Mesodermal cell (in vitro differentiated cells): ENCODE results near the gene ITPR1.

Experiments
- H3K27ac ChIP-seq: 2 replicates; pipeline ENCODE4 v1.7.0; 2013; ENCODE audit warnings: mild to moderate bottlenecking, low read depth, low read length, moderate library complexity; ENCODE audit not compliant: severe bottlenecking
- H3K36me3 ChIP-seq: 2 replicates; pipeline ENCODE4 v1.7.1; 2013; ENCODE audit warnings: mild to moderate bottlenecking, low read length, moderate library complexity; ENCODE audit not compliant: control insufficient read depth, insufficient read depth
- H3K4me1 ChIP-seq: one replicate; pipeline ENCODE4 v1.7.1; 2013; ENCODE audit warnings: mild to moderate bottlenecking, low read length; ENCODE audit not compliant: insufficient read depth, control insufficient read depth, poor library complexity, severe bottlenecking
- H3K4me3 ChIP-seq: 2 replicates; pipeline ENCODE4 v1.7.0; 2013; ENCODE audit warnings: low read length, control low read depth, mild to moderate bottlenecking; ENCODE audit not compliant: insufficient read depth, poor library complexity, severe bottlenecking; ENCODE audit errors: extremely low read depth
- H3K9me3 ChIP-seq: 2 replicates; pipeline ENCODE4 v1.7.1; 2013; ENCODE audit warnings: mild to moderate bottlenecking, low read length, moderate library complexity; ENCODE audit not compliant: control insufficient read depth
- WGBS, 2 experiments: methylation state at CpG; one replicate each; pipeline ENCODE4 v1.1.5; 2013; ENCODE audit warnings: missing lambda C conversion rate in 2 of 2; ENCODE audit not compliant: insufficient coverage in 2 of 2; 5-methylcytosine and 5-hydroxymethylcytosine counted together

ITPR1 gene

DNA sequence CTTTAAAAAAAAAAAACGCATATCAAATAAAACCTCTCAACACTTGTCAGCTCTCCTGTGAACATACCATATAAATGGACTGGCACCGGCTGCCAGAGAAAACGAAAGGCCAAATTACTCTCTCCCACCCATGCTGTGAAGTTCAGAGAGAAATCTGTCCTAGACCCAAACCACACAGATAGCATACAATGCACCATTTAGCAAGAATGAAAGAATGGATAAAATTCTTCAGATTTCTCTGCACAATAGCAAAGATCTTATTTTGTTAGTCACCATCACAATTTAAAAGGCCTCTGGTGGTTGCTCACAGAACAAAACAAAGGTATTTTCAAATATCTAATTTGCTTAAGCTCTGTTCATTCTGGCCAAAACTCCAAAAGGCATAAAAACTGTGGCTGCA, 392.2 kb downstream of the ITPR1 start:
- H3K9me3 ChIP-seq, result no peaks in the 10 kb centered on the region
- no peaks in the 10 kb centered on the region for H3K36me3 ChIP-seq
- no peak overlapping the region for H3K27ac ChIP-seq
- H3K4me3 ChIP-seq, result no peak overlapping the region
- 73% methylated on average over 2 of the region's 3 CpGs; no CpG with 5 or more reads in 1 of the 2 experiments for WGBS, 2 experiments
- no peaks in the 10 kb centered on the region for H3K4me1 ChIP-seq

DNA sequence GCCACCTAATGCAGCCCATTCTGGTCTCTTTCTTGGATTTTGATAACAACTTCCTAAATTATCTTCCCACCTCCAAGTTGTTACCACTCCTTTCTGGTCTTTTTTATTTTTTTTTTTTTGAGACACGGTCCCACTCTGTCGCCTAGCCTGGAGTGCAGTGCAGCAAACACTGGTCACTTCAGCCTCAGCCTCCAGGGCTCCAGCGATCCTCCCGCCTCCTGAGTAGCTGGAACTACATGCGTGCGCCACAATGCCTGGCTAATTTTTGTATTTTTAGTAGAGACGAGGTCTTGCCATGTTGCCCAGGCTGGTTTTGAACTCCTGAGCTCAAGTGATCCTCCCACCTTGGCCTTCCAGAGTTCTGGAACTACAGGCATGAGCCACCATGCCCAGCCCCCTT, 393.3 kb downstream of the ITPR1 start:
- no peaks in the 10 kb centered on the region for H3K4me1 ChIP-seq
- H3K4me3 ChIP-seq, result no peak overlapping the region
- 94 to 99% methylated on average over 7 of the region's 7 CpGs for WGBS, 2 experiments
- H3K27ac ChIP-seq, result no peak overlapping the region
- H3K36me3 ChIP-seq, result no peaks in the 10 kb centered on the region
- no peaks in the 10 kb centered on the region for H3K9me3 ChIP-seq

DNA sequence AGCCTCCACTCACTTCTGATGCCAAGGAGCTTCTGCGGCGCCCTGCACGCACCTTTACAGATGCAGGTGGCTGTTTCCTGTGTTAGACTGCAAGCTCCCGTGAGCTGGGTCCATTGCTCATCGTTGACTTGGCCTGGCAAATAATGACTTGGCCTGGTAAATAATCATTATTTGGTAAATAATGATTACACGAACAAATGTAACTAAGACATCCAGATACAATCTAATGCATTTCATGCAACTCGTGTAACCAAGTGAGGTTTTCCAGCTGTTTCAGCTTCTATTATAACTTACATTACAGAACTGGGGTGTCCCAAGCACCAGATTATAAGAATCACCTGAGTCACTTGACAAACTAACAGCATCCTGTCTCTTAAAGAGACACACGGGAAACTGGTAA, 394.0 kb downstream of the ITPR1 start:
- no peaks in the 10 kb centered on the region for H3K4me1 ChIP-seq
- no peak overlapping the region for H3K4me3 ChIP-seq
- H3K27ac ChIP-seq, result no peak overlapping the region
- H3K9me3 ChIP-seq, result no peaks in the 10 kb centered on the region
- H3K36me3 ChIP-seq, result no peaks in the 10 kb centered on the region
- 94 to 100% methylated on average over 4 to 8 of the region's 8 CpGs for WGBS, 2 experiments

DNA sequence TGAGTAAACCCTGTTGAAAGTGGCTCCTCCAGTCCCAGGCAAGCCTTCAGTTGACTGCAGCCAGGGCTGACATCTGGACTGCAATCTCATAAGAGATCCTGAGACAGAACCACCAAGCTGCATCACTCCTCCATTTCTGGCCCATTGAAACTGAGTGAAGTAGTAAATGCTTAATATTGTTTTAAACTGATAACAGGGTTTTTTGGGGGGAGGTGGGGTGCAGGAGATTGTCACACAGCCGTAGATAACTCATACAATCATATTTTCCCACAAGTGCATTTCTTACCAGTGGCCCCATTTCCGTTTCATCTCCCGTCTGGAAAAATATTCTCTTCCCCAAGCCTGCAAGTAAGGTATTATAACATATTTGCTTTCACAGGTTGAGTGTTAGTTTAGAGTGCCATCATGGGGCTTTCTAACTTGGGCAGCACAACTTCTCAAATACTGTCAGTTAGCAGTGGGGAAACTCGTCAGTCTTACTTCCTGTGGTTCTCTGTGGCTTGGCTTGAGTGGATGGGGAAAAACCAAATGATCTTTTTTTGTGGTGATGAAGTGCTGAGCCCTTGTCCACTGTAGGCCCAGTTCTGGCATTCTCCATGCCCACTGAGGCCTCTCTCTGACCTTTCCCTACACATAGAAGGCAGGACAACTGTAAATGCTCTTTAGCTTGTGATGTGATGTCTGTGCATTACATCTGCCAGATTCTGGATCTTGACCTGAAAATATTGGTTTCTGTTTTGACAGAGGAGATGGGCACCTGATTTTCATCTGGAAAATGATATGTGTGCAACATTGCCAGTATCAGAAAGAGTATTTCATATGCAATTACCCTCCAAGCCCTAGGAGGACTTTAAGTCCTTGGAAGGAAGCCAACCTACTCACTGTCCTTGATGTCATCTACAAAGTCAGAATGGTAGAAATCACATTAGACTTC, 396.0 kb downstream of the ITPR1 start:
- no peak overlapping the region for H3K27ac ChIP-seq
- no peaks in the 10 kb centered on the region for H3K9me3 ChIP-seq
- H3K36me3 ChIP-seq, result no peaks in the 10 kb centered on the region
- H3K4me3 ChIP-seq, result no peak overlapping the region
- no peaks in the 10 kb centered on the region for H3K4me1 ChIP-seq
- 67% methylated on average over 1 of the region's 4 CpGs; no CpG with 5 or more reads in 1 of the 2 experiments for WGBS, 2 experiments

DNA sequence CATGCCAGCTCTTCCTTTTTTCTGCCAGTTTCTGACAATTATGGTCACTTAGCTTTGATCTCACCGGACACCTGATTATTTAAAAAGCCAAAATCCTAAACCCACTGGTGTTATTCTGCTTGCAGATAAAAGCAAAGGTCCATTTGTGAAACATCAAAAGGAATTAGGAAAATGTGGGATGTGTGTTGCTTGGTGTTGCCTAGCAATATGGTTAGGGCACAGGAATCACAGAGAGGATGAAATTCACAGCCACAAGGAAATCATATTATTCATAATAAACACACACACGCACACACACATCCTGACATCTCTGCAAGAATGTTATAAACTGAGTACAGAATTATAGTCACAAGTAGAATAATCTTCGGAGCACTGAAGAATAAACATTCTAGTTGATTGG, 396.7 kb downstream of the ITPR1 start:
- Histone ChIP-seq H3K9me3 (no peaks in the 10 kb centered on the region), H3K36me3 (no peaks in the 10 kb centered on the region), H3K27ac (no peak overlapping the region), H3K4me3 (no peak overlapping the region), H3K4me1 (no peaks in the 10 kb centered on the region)
- WGBS, 2 experiments, result 100% methylated on average over 1 of the region's 3 CpGs; no CpG with 5 or more reads in 1 of the 2 experiments

DNA sequence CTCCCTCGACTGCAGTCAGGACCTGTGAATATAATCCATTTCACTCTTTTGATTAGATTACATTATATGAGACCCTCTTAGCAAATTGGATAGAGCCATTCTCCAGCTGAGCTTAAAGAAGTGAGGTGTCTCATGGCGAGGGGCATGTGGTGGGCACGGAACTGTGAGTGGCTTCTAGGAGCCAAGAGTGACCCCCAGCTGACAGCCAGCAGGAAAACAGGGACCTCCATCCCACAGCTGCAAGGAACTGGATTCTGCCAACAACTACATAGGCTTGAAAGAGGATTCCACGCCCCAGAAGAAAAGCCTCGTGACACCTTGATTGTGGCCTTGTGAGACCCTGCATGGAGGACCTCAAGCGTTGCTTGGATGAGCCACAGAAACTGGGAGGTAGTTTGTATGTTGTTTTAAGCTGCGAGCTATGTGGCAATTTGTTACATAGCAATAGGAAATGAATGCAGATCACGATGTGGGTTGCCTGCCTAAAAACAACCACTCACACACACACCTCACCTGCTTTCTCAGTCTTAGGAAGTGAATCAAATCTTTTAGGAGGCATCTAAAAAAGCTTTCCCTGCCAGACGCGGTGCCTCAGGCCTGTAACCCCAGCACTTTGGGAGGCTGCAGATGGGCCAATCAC, 401.9 kb downstream of the ITPR1 start:
- 90 to 94% methylated on average over 6 to 8 of the region's 10 CpGs for WGBS, 2 experiments
- H3K4me1 ChIP-seq, result peaks cover 13% of the 10 kb centered on the region
- H3K27ac ChIP-seq, result no peak overlapping the region

DNA sequence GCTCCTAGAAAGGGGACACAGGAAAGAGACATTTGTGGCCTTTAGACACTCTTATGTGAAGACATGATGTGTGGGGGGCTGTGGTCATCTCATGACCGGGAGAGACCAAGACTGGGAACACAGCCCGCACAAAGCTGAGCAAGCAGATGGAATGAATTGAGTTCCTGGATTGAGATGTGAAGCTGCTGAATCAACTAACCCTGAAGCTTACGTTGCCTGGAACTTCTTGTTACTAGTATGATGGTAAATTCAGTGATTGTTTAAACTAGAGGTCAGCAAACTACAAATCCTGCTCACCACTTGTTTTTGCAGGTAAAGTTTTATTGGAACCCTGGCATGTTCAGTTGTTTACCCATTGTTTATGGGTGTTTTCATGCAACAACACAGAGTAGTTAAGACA, 402.7 kb downstream of the ITPR1 start:
- WGBS, 2 experiments, result 97 to 100% methylated on average over 3 of the region's 3 CpGs
- peaks cover 13% of the 10 kb centered on the region for H3K4me1 ChIP-seq
- no peak overlapping the region for H3K27ac ChIP-seq
- no peak overlapping the region for H3K4me3 ChIP-seq
- no peaks in the 10 kb centered on the region for H3K36me3 ChIP-seq
- no peaks in the 10 kb centered on the region for H3K9me3 ChIP-seq

More for the DNA sequence above, 401.9 kb downstream of the ITPR1 start:
- Histone ChIP-seq H3K36me3 (no peaks in the 10 kb centered on the region), H3K9me3 (no peaks in the 10 kb centered on the region), H3K4me3 (no peak overlapping the region)
